HepG2 (cell line): Measurements from ENCODE around the gene STK4. TPM values are rescaled to one million over a fixed set of nuclear protein-coding genes. Genes with fewer than 3 reads are reported as not detected.

Source experiments
- ELF3 ChIP-seq: IDR thresholded peaks from 2 replicates; pipeline ENCODE4 v1.6.1; 2016; ENCODE audit warnings: missing genetic modification reagents, missing compliant biosample characterization
- HNF4A ChIP-seq: sonication (generic); formaldehyde crosslinking; IDR thresholded peaks from 2 replicates; pipeline ENCODE4 v1.4.0; 2020; ENCODE audit warnings: missing genetic modification reagents
- NONO ChIP-seq, 2 experiments: fragments of 450-650 bp in 1 of 2; sonication (generic) in 1 of 2; formaldehyde crosslinking in 1 of 2; IDR thresholded peaks in 1 of 2; conservative IDR thresholded peaks in 1 of 2; 2 replicates each; pipeline versions ENCODE4 v1.6.1 to v1.8.0; 2017 to 2022; ENCODE audit warnings: mild to moderate bottlenecking in 1 of 2, missing genetic modification reagents in 1 of 2, moderate library complexity in 1 of 2
- SCMH1 ChIP-seq: sonication (generic); formaldehyde crosslinking; IDR thresholded peaks from 2 replicates; pipeline ENCODE4 v1.9.0; 2021; ENCODE audit warnings: missing genetic modification reagents, mild to moderate bottlenecking, borderline replicate concordance
- SIX1 ChIP-seq: sonication (generic); formaldehyde crosslinking; IDR thresholded peaks from 2 replicates; pipeline ENCODE4 v1.4.0; 2020; ENCODE audit warnings: missing genetic modification reagents, borderline replicate concordance
- SMAD3 ChIP-seq: sonication (generic); formaldehyde crosslinking; IDR thresholded peaks from 2 replicates; pipeline ENCODE4 v1.4.0; 2020; ENCODE audit warnings: missing genetic modification reagents
- SNAPC2 ChIP-seq: sonication (generic); formaldehyde crosslinking; IDR thresholded peaks from 2 replicates; pipeline ENCODE4 v1.8.1; 2022; ENCODE audit warnings: mild to moderate bottlenecking, missing genetic modification reagents
- SPEN ChIP-seq: sonication (generic); formaldehyde crosslinking; IDR thresholded peaks from 2 replicates; pipeline ENCODE4 v1.5.1; 2020; ENCODE audit warnings: low read depth, mild to moderate bottlenecking, missing genetic modification reagents
- TARDBP ChIP-seq: sonication (generic); formaldehyde crosslinking; IDR thresholded peaks from 2 replicates; pipeline ENCODE4 v1.8.0; 2022; ENCODE audit warnings: mild to moderate bottlenecking, missing genetic modification reagents
- YEATS4 ChIP-seq: sonication (generic); formaldehyde crosslinking; IDR thresholded peaks from 2 replicates; pipeline ENCODE4 v1.4.0; 2020; ENCODE audit warnings: missing genetic modification reagents, borderline replicate concordance
- ZFP62 ChIP-seq: sonication (generic); formaldehyde crosslinking; IDR thresholded peaks from 2 replicates; pipeline ENCODE4 v1.4.0; 2020; ENCODE audit warnings: missing genetic modification reagents
- ZFP82 ChIP-seq: sonication (generic); formaldehyde crosslinking; IDR thresholded peaks from 2 replicates; pipeline ENCODE4 v1.5.1; 2020; ENCODE audit warnings: mild to moderate bottlenecking, missing genetic modification reagents, borderline replicate concordance
- ZNF773 ChIP-seq: sonication (generic); formaldehyde crosslinking; IDR thresholded peaks from 2 replicates; pipeline ENCODE4 v1.4.0; 2020; ENCODE audit warnings: missing genetic modification reagents, borderline replicate concordance
- ZNF776 ChIP-seq: sonication (generic); formaldehyde crosslinking; IDR thresholded peaks from 2 replicates; pipeline ENCODE4 v1.4.0; 2020; ENCODE audit warnings: mild to moderate bottlenecking, missing genetic modification reagents
- ZNF879 ChIP-seq: sonication (generic); formaldehyde crosslinking; IDR thresholded peaks from 2 replicates; pipeline ENCODE4 v1.8.1; 2023; ENCODE audit warnings: missing genetic modification reagents
- polyA plus RNA-seq, 8 experiments: library from polyadenylated mRNA; depleted of rRNA in 3 of 8; stranded (reverse) in 7 of 8; unstranded in 1 of 8; fragments of >200 nt; fragmentation: Illumina TruSeq in 4 of 8; extraction: Trizol in 4 of 8; gene quantifications; 2 replicates each; pipeline versions ENCODE4 v1.2.1 to v1.2.3, GENCODE V29; 2011 to 2016; ENCODE audit warnings: low read depth in 4 of 8, missing spikeins in 1 of 8, mixed read lengths in 1 of 8; ENCODE audit not compliant: insufficient read depth in 1 of 8
- total RNA-seq, 5 experiments: library from RNA; depleted of rRNA; stranded (reverse); fragments of >200 nt; fragmentation: Illumina TruSeq; extraction: Trizol; gene quantifications; 2 replicates each; pipeline ENCODE4 v1.2.3, GENCODE V29; 2016; ENCODE audit warnings: low read depth in 1 of 5
- TF ChIP-seq, protein P1 (sequence below): sonication (generic); formaldehyde crosslinking; IDR thresholded peaks from 2 replicates; pipeline ENCODE4 v1.4.0; 2020; ENCODE audit warnings: missing genetic modification reagents, borderline replicate concordance
- TF ChIP-seq, protein P2 (sequence below): sonication (generic); formaldehyde crosslinking; IDR thresholded peaks from 2 replicates; pipeline ENCODE4 v1.9.0; 2021; ENCODE audit warnings: mild to moderate bottlenecking, missing genetic modification reagents
- TF ChIP-seq, protein P3 (sequence below): IDR thresholded peaks from 2 replicates; pipeline ENCODE4 v1.6.1; 2016; ENCODE audit warnings: mild to moderate bottlenecking

Gene STK4
- total and polyA plus RNA-seq, 2 of the 13 experiments (the other 11 are each of a cell fraction or from before 2014, with no cell fraction given): 25.6 to 38.3 TPM

DNA sequence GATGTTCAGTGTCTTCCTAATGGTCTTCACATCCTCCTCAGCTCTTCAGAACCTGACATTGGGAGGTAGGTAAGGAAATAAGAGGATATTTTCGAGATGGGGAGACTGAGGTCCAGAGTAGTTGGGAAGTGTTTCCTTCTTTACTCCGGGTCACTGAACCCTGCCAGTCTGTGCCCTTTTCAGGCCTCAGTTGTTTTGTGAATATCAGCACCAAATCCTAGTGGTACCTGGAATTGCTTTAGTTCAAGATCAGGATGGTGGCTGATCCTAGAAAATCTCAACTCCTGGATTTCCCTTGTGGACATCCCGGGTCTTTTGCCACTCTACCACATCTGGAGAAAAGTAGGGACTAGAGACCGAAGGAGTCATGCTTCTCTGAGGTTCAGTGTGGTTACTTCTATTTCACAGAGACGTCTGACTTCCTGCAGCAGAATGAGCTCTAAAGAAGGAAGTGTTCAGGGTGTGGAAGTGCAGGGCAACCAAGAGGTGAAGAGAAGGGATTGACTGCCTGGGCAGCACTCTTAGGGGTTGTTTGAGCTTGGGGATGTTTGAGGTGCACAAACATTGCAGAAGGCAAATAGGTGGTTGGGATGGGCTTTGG, 995 bp downstream of the STK4 start (continued):
- TF ChIP-seq SIX1 (CRISPR knock-in tag) (no peak), SPEN (CRISPR knock-in tag) (no peak), SNAPC2 (CRISPR knock-in tag) (no peak), ZNF773 (CRISPR knock-in tag) (0 out of 2 replicates have a peak, but pooled peaks have one; percentile 2), YEATS4 (CRISPR knock-in tag) (no peak), NONO (IDR thresholded peaks at IDR 0.05) (no peak), NONO (CRISPR knock-in tag; conservative IDR thresholded peaks at IDR 0.05) (no peak), ZFP62 (CRISPR knock-in tag) (no peak), SMAD3 (CRISPR knock-in tag) (no peak), TARDBP (CRISPR knock-in tag) (no peak), ZFP82 (CRISPR knock-in tag) (no peak), ZNF776 (CRISPR knock-in tag) (no peak), ZNF879 (no peak), HNF4A (0 out of 2 replicates have a peak, but pooled peaks have one; percentile 14), SCMH1 (CRISPR knock-in tag) (no peak), ELF3 (CRISPR knock-in tag) (0 out of 2 replicates have a peak, but pooled peaks have one; percentile 19)
- TF ChIP-seq, protein P1, sequence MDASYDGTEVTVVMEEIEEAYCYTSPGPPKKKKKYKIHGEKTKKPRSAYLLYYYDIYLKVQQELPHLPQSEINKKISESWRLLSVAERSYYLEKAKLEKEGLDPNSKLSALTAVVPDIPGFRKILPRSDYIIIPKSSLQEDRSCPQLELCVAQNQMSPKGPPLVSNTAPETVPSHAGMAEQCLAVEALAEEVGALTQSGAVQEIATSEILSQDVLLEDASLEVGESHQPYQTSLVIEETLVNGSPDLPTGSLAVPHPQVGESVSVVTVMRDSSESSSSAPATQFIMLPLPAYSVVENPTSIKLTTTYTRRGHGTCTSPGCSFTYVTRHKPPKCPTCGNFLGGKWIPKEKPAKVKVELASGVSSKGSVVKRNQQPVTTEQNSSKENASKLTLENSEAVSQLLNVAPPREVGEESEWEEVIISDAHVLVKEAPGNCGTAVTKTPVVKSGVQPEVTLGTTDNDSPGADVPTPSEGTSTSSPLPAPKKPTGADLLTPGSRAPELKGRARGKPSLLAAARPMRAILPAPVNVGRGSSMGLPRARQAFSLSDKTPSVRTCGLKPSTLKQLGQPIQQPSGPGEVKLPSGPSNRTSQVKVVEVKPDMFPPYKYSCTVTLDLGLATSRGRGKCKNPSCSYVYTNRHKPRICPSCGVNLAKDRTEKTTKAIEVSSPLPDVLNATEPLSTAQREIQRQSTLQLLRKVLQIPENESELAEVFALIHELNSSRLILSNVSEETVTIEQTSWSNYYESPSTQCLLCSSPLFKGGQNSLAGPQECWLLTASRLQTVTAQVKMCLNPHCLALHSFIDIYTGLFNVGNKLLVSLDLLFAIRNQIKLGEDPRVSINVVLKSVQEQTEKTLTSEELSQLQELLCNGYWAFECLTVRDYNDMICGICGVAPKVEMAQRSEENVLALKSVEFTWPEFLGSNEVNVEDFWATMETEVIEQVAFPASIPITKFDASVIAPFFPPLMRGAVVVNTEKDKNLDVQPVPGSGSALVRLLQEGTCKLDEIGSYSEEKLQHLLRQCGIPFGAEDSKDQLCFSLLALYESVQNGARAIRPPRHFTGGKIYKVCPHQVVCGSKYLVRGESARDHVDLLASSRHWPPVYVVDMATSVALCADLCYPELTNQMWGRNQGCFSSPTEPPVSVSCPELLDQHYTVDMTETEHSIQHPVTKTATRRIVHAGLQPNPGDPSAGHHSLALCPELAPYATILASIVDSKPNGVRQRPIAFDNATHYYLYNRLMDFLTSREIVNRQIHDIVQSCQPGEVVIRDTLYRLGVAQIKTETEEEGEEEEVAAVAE (CRISPR knock-in tag): no peak
- TF ChIP-seq, protein P2, sequence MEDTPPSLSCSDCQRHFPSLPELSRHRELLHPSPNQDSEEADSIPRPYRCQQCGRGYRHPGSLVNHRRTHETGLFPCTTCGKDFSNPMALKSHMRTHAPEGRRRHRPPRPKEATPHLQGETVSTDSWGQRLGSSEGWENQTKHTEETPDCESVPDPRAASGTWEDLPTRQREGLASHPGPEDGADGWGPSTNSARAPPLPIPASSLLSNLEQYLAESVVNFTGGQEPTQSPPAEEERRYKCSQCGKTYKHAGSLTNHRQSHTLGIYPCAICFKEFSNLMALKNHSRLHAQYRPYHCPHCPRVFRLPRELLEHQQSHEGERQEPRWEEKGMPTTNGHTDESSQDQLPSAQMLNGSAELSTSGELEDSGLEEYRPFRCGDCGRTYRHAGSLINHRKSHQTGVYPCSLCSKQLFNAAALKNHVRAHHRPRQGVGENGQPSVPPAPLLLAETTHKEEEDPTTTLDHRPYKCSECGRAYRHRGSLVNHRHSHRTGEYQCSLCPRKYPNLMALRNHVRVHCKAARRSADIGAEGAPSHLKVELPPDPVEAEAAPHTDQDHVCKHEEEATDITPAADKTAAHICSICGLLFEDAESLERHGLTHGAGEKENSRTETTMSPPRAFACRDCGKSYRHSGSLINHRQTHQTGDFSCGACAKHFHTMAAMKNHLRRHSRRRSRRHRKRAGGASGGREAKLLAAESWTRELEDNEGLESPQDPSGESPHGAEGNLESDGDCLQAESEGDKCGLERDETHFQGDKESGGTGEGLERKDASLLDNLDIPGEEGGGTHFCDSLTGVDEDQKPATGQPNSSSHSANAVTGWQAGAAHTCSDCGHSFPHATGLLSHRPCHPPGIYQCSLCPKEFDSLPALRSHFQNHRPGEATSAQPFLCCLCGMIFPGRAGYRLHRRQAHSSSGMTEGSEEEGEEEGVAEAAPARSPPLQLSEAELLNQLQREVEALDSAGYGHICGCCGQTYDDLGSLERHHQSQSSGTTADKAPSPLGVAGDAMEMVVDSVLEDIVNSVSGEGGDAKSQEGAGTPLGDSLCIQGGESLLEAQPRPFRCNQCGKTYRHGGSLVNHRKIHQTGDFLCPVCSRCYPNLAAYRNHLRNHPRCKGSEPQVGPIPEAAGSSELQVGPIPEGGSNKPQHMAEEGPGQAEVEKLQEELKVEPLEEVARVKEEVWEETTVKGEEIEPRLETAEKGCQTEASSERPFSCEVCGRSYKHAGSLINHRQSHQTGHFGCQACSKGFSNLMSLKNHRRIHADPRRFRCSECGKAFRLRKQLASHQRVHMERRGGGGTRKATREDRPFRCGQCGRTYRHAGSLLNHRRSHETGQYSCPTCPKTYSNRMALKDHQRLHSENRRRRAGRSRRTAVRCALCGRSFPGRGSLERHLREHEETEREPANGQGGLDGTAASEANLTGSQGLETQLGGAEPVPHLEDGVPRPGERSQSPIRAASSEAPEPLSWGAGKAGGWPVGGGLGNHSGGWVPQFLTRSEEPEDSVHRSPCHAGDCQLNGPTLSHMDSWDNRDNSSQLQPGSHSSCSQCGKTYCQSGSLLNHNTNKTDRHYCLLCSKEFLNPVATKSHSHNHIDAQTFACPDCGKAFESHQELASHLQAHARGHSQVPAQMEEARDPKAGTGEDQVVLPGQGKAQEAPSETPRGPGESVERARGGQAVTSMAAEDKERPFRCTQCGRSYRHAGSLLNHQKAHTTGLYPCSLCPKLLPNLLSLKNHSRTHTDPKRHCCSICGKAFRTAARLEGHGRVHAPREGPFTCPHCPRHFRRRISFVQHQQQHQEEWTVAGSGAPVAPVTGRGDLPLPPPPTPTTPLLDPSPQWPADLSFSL: no peak
- TF ChIP-seq, protein P3, sequence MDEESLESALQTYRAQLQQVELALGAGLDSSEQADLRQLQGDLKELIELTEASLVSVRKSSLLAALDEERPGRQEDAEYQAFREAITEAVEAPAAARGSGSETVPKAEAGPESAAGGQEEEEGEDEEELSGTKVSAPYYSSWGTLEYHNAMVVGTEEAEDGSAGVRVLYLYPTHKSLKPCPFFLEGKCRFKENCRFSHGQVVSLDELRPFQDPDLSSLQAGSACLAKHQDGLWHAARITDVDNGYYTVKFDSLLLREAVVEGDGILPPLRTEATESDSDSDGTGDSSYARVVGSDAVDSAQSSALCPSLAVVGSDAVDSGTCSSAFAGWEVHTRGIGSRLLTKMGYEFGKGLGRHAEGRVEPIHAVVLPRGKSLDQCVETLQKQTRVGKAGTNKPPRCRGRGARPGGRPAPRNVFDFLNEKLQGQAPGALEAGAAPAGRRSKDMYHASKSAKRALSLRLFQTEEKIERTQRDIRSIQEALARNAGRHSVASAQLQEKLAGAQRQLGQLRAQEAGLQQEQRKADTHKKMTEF: no peak
